KMS-11 (cell line): ENCODE measurements around the gene CD28.
A peak's percentile ranks its signal among the peaks of the same experiment; 100 is the strongest.

ENCODE experiments used
- H2AFZ ChIP-seq: fragments of 200-600 bp; sonication (generic); 2 replicates; pipeline ENCODE4 v1.6.1; 2016; ENCODE audit warnings: antibody characterized with exemption, mixed run types, low read depth
- H3K27ac ChIP-seq: fragments of 200-600 bp; sonication (generic); 2 replicates; pipeline ENCODE4 v1.6.1; 2016; ENCODE audit warnings: mild to moderate bottlenecking, mixed run types
- H3K27me3 ChIP-seq: fragments of 200-600 bp; sonication (generic); 2 replicates; pipeline ENCODE4 v1.6.1; 2017; ENCODE audit warnings: mild to moderate bottlenecking, low read depth, mixed run types, moderate library complexity; ENCODE audit not compliant: insufficient read depth
- H3K36me3 ChIP-seq: fragments of 200-600 bp; sonication (generic); 2 replicates; pipeline ENCODE4 v1.6.1; 2017; ENCODE audit warnings: mild to moderate bottlenecking, mixed run types; ENCODE audit not compliant: insufficient read depth
- H3K4me1 ChIP-seq: fragments of 200-600 bp; sonication (generic); 2 replicates; pipeline ENCODE4 v1.6.1; 2016; ENCODE audit warnings: mild to moderate bottlenecking, low read depth, mixed run types; ENCODE audit not compliant: poor library complexity, severe bottlenecking
- H3K4me2 ChIP-seq: fragments of 200-600 bp; sonication (generic); 2 replicates; pipeline ENCODE4 v1.7.0; 2016; ENCODE audit warnings: mild to moderate bottlenecking, mixed run types
- H3K4me3 ChIP-seq: fragments of 200-600 bp; sonication (generic); IDR thresholded peaks from 2 replicates; pipeline ENCODE4 v1.6.1; 2017; ENCODE audit warnings: low read depth, low read length, mixed read lengths; ENCODE audit not compliant: insufficient read depth
- H3K79me2 ChIP-seq: fragments of 200-600 bp; sonication (generic); 2 replicates; pipeline ENCODE4 v1.6.1; 2016; ENCODE audit warnings: low read depth, mixed run types; ENCODE audit not compliant: insufficient read depth
- H3K9ac ChIP-seq: fragments of 200-600 bp; sonication (generic); 2 replicates; pipeline ENCODE4 v1.6.1; 2016; ENCODE audit warnings: mild to moderate bottlenecking, mixed run types
- H4K20me1 ChIP-seq: fragments of 200-600 bp; sonication (generic); 2 replicates; pipeline ENCODE4 v1.6.1; 2016; ENCODE audit warnings: mild to moderate bottlenecking, mixed run types; ENCODE audit not compliant: insufficient read depth
- CTCF ChIP-seq: fragments of 200-600 bp; sonication (generic); conservative IDR thresholded peaks from 2 replicates; pipeline ENCODE4 v1.6.1; 2017; ENCODE audit warnings: low read depth, mild to moderate bottlenecking, antibody characterized with exemption, low read length, moderate library complexity, mixed read lengths

CD28 gene

GRCh38 chr2:203739351-203739750 lies 32.9 kb downstream of the CD28 start:
- H3K4me3 ChIP-seq, result no peak overlapping the region
- no peak for TF ChIP-seq CTCF
- no peak overlapping the region for H2AFZ ChIP-seq

GRCh38 chr2:203740871-203741281 lies 34.4 kb downstream of the CD28 start:
- no peaks in the 10 kb centered on the region for H3K27me3 ChIP-seq
- H3K36me3 ChIP-seq, result no peaks in the 10 kb centered on the region
- H3K79me2 ChIP-seq, result no peaks in the 10 kb centered on the region
- peak overlapping the region; percentile 57 for H3K4me2 ChIP-seq
- H3K9ac ChIP-seq, result peak overlapping the region; percentile 24; the same call in 1 of the 2 replicates
- H2AFZ ChIP-seq, result peak overlapping the region; percentile 27
- peak overlapping the region; percentile 77 for H3K27ac ChIP-seq
- no peak overlapping the region for H3K4me3 ChIP-seq
- H4K20me1 ChIP-seq, result no peaks in the 10 kb centered on the region
- no peak for TF ChIP-seq CTCF
- H3K4me1 ChIP-seq, result peaks cover 60% of the 10 kb centered on the region

More at GRCh38 chr2:203739351-203739750, 32.9 kb downstream of the CD28 start:
- 0 out of 2 replicates have a peak overlapping the region, but pooled peaks have one; percentile 77 for H3K27ac ChIP-seq
- H3K4me1 ChIP-seq, result peaks cover 60% of the 10 kb centered on the region
- H3K79me2 ChIP-seq, result no peaks in the 10 kb centered on the region
- no peaks in the 10 kb centered on the region for H3K36me3 ChIP-seq
- H3K9ac ChIP-seq, result no peak overlapping the region
- no peaks in the 10 kb centered on the region for H4K20me1 ChIP-seq
- no peak overlapping the region; the same call in 1 of the 2 replicates for H3K4me2 ChIP-seq
- H3K27me3 ChIP-seq, result no peaks in the 10 kb centered on the region

- H3K36me3 ChIP-seq, result no peaks in the 10 kb centered on the region
- no peaks in the 10 kb centered on the region for H3K79me2 ChIP-seq
- peak overlapping the region; percentile 24; the same call in 1 of the 2 replicates for H3K9ac ChIP-seq
- H3K4me3 ChIP-seq, result no peak overlapping the region
- peaks cover 60% of the 10 kb centered on the region for H3K4me1 ChIP-seq
- H4K20me1 ChIP-seq, result no peaks in the 10 kb centered on the region
- peak overlapping the region; percentile 57 for H3K4me2 ChIP-seq
- peak overlapping the region; percentile 27 for H2AFZ ChIP-seq
- H3K27me3 ChIP-seq, result no peaks in the 10 kb centered on the region
- TF ChIP-seq CTCF, result no peak
- peak overlapping the region; percentile 77 for H3K27ac ChIP-seq
Observed at GRCh38 chr2:203741566-203741965, 35.1 kb downstream of the CD28 start.

- no peak overlapping the region for H3K4me2 ChIP-seq
- no peaks in the 10 kb centered on the region for H4K20me1 ChIP-seq
- no peaks in the 10 kb centered on the region for H3K79me2 ChIP-seq
- H3K36me3 ChIP-seq, result no peaks in the 10 kb centered on the region
- no peak overlapping the region for H2AFZ ChIP-seq
- no peak overlapping the region for H3K27ac ChIP-seq
- no peak overlapping the region for H3K4me3 ChIP-seq
- H3K9ac ChIP-seq, result no peak overlapping the region
- no peaks in the 10 kb centered on the region for H3K27me3 ChIP-seq
- H3K4me1 ChIP-seq, result peaks cover 47% of the 10 kb centered on the region
- TF ChIP-seq CTCF, result no peak
Observed at GRCh38 chr2:203743441-203743981, 37.1 kb downstream of the CD28 start.
